IPS DF 4.7 (cell line): ENCODE results near the gene GIT1.

Source experiments
- DNase-seq: peaks from one replicate; pipeline ENCODE4 v3.0.0-alpha.2; 2013; ENCODE audit warnings: low spot score; ENCODE audit errors: extremely low read depth

Gene GIT1

GRCh38 chr17:29616300-29617048 lies 27.0 kb upstream of the GIT1 start:
- DNase-seq: no peak

- DNase-seq: no peak
These were observed 26.2 kb upstream of the GIT1 start for GRCh38 chr17:29615492-29616299.

- DNase-seq: no peak
These were observed 25.6 kb upstream of the GIT1 start for GRCh38 chr17:29615048-29615385.

DNA sequence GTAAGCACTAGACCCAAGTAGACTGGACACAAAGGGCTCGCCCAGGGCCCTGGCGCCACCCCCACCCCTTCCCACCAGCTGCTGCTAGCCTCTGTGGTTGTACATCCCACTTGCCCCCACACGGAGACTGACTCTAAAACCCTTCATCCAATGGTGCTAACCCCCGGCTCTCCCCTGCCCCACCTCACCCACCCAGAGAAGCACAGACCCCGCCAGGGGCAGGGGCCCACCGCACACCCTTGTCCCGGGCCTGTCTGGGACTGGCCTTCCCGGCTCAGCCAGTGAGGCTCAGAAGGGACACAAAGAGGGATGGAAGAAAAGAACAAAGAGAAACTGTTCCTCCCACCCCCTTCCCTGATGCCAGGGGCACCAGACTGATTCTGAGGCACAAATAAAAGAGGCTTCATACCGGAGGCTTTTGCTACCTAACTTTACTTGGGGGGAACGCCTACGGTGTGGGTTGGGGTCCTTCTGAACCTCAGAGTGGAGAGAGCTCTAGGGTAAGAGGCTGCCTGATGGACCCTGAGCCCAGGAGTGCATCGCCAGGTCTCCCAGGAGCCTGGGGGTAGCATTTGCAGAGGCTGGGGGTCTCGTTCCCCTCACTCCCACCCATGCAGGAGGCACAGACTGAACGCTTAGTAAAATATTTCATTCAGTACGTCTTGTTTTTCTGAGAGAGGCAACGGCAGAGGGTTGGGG lies 25.1 kb upstream of the GIT1 start:
- no peak for DNase-seq

- no peak for DNase-seq
These were observed 24.4 kb upstream of the GIT1 start for GRCh38 chr17:29613856-29614255.

DNA sequence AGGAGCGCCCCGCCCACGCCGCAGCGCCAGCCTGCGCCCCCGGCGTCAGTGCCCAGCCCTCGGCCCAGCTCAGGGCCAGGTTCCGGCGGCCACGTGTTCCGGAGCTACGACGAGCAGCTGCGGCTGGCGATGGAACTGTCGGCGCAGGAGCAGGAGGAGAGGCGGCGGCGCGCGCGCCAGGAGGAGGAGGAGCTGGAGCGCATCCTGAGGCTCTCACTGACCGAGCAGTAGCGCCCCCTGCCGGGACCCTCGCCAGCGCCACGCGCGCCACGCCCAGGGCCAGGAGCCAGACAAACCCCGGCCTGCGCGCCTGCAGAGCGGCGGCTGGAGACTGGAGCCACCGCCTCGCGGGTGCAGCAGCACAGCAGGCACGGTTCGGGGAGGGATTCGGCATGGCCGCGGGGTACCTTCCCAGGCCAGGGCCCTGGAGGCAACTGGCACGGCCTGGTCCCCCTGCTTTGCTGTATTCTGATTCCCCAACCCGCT lies 23.9 kb upstream of the GIT1 start:
- DNase-seq: no peak

DNA sequence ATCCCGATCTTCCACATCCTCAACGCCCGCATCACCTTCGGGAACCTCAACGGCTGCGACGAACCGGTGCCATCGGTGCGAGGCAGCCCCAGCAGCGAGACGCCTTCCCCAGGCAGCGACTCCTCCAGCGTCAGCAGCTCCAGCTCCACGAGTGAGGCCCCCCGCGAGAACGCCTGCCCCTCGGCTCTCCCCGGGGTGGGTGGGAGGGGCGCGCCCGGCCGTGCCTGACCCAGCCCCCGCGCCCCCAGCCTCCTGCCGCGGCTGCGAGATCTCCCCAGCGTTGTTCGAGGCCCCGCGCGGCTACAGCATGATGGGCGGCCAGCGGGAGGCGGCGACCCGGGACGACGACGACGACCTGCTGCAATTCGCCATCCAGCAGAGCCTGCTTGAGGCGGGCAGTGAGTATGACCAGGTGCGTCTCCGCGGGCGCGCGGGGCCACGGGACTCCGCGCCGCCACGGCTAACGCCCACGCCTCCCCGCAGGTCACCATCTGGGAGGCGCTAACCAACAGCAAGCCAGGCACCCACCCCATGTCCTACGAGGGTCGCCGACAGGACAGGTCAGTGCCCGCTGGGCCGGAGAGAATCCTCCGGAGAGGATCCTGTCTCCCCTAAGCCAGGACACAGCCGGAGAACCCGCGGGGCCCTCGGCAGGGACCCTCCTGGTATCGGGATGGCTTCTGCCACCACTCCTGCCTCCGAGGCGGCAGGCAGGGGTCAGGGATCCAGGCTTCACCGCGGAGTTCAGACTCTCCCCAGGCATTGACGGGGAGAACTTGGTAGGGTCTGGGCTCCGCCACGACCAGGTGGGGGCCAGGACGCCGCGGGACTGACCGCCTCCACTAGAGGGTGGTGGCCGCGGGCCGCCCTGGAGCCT lies 23.2 kb upstream of the GIT1 start:
- DNase-seq: no peak

GRCh38 chr17:29612094-29612403 lies 22.6 kb upstream of the GIT1 start:
- DNase-seq: no peak

GRCh38 chr17:29611351-29612093 lies 22.1 kb upstream of the GIT1 start:
- DNase-seq: no peak

DNA sequence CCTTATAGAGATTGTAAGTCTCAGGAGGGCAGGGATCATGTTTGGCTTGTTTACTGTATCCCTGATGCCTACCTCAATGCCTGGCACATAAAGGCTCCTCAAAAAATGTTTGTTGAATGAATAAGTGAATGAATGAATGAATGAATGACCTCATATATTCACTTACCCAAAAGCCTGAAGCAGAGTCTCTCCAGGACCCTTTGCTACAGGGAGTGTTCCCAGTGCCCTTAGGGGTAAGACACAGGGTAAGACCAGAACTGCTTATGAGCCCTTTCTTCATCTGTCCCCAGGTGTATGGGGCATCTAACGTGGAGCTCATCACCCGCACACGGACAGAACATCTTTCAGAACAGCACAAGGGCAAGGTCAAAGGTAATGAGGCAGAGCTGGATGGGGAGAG lies 20.9 kb upstream of the GIT1 start:
- no peak for DNase-seq

- no peak for DNase-seq
These were observed 19.5 kb upstream of the GIT1 start for GRCh38 chr17:29608986-29609385.

DNA sequence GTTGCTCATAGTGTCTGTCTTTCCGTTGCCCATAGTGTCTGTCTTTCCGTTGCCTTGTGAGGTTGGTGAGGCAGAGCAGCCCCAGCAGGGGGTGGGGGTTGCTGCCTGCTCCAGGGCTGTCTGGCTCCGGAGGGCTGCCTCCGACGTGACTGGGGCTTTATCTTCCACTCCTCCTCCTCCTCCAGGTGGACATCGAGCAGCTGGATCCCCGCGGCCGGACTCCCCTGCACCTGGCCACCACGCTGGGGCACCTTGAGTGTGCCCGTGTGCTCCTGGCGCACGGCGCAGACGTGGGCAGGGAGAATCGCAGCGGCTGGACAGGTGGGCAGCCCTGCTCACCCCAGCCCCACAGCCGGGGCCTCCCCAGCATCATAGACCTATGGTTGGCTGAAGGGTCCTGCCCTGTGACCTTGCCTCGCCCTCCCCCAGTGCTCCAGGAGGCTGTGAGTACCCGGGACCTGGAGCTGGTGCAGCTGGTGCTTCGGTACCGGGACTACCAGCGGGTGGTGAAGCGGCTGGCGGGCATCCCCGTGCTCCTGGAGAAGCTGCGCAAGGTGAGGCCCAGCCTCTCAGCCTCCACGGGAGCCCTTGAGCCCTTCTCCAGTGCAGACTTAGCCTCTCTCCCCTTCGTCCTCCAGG lies 18.2 kb upstream of the GIT1 start:
- no peak for DNase-seq

GRCh38 chr17:29603109-29603674 lies 13.7 kb upstream of the GIT1 start:
- DNase-seq: no peak

GRCh38 chr17:29597361-29598172 lies 8.1 kb upstream of the GIT1 start:
- no peak for DNase-seq

GRCh38 chr17:29596811-29597210 lies 7.4 kb upstream of the GIT1 start:
- DNase-seq: no peak

- DNase-seq: no peak
These were observed 6.7 kb upstream of the GIT1 start for GRCh38 chr17:29595943-29596774.

DNA sequence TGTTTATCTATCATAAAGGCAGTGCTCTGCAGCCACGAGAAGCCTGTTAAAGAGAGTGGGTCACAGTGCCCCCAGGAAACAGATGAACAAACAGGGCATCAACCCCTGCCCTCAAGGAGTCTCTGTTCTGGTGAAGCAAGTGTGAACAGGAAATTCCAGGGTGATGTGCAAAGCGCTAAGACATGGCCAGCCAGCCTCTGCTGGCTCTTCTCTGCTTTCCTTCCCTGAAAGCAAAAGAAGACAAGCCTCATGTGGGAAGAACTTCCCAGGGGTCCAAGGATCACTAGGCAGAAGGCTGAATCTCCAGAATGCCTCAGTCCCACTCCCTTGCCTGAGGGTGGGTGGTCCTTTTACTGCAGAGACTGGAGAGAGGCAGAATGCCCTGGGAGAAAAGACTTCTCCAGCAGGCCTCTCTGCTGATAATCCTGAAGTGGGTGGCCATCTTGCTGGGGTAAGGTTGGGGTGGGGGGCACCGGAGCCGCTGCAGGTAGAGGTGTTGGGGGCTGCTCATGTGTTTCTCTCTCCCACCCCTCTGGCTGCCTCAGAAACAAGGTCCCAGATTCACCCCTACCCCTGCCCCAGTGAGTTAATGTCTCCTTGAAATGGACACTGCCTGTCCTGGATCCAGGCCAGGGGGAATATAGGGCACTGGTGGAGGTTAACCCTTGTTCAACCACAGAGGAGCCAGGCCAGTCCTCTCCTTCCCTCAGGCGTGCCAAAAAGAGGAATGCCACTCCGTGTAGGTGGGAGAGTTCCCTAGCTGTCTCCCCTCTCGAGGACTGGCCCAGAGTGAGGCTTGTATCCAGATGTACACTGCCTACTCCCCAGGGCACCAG lies 5.9 kb upstream of the GIT1 start:
- no peak for DNase-seq
